Neural crest cell (in vitro differentiated cells): ENCODE results near the gene SMOC2. TPM values are rescaled to one million over a fixed set of nuclear protein-coding genes. Genes with fewer than 3 reads are reported as not detected.
"Not testable (repeated sequence)": the region's sequence is repeated elsewhere in the genome, so short reads cannot be mapped to it uniquely, and the experiment has no call there.

Experiments used
- DNase-seq: peaks from one replicate; pipeline ENCODE4 v3.0.0; 2021; ENCODE audit warnings: low read depth, mixed read lengths, low spot score
- H3K27ac Mint-ChIP-seq: one replicate; pipeline ENCODE4 v1.8.0; 2021; ENCODE audit warnings: mild to moderate bottlenecking, mixed read lengths; ENCODE audit not compliant: unreplicated experiment
- H3K27me3 Mint-ChIP-seq: 2 replicates; pipeline ENCODE4 v1.8.0; 2021; ENCODE audit warnings: low read depth, mild to moderate bottlenecking, mixed read lengths
- H3K36me3 Mint-ChIP-seq: 2 replicates; pipeline ENCODE4 v1.8.0; 2021; ENCODE audit warnings: low read depth, mild to moderate bottlenecking, mixed read lengths
- H3K4me1 Mint-ChIP-seq: 2 replicates; pipeline ENCODE4 v1.8.0; 2021; ENCODE audit warnings: mixed read lengths
- H3K4me3 Mint-ChIP-seq: one replicate; pipeline ENCODE4 v1.8.0; 2021; ENCODE audit warnings: mild to moderate bottlenecking, mixed read lengths
- H3K9me3 Mint-ChIP-seq: 2 replicates; pipeline ENCODE4 v1.8.0; 2021; ENCODE audit warnings: mixed read lengths
- CTCF ChIP-seq: fragments of 200-600 bp; sonication (generic); conservative IDR thresholded peaks from 2 replicates; pipeline ENCODE4 v1.5.0; 2021; ENCODE audit warnings: antibody characterized with exemption, mild to moderate bottlenecking
- total RNA-seq: library from RNA; stranded (reverse); gene quantifications from 2 replicates; pipeline ENCODE4 v1.2.1, GENCODE V29; 2021

Gene SMOC2
- total RNA-seq, 1 donor from 2014 or later, result 0.23 TPM

- H3K27me3 Mint-ChIP-seq, result no peaks in the 10 kb centered on the region
- no peak overlapping the region for H3K4me3 Mint-ChIP-seq
- no peaks in the 10 kb centered on the region for H3K9me3 Mint-ChIP-seq
- no peak for DNase-seq
- no peak for TF ChIP-seq CTCF
- no peak overlapping the region for H3K27ac Mint-ChIP-seq
- peaks cover 5% of the 10 kb centered on the region for H3K4me1 Mint-ChIP-seq
- no peaks in the 10 kb centered on the region for H3K36me3 Mint-ChIP-seq
Measured at GRCh38 chr6:168704678-168705077, 263.7 kb downstream of the SMOC2 start.

- not testable (repeated sequence) for H3K9me3 Mint-ChIP-seq, H3K36me3 Mint-ChIP-seq, DNase-seq, H3K27me3 Mint-ChIP-seq, H3K4me3 Mint-ChIP-seq, H3K27ac Mint-ChIP-seq, H3K4me1 Mint-ChIP-seq
Measured at GRCh38 chr6:168705271-168705670, 264.3 kb downstream of the SMOC2 start.

- no peak for DNase-seq
- H3K27ac Mint-ChIP-seq, result no peak overlapping the region
- no peak for TF ChIP-seq CTCF
- no peaks in the 10 kb centered on the region for H3K27me3 Mint-ChIP-seq
- peaks cover 5% of the 10 kb centered on the region for H3K4me1 Mint-ChIP-seq
- H3K36me3 Mint-ChIP-seq, result no peaks in the 10 kb centered on the region
- H3K9me3 Mint-ChIP-seq, result no peaks in the 10 kb centered on the region
- H3K4me3 Mint-ChIP-seq, result no peak overlapping the region
Measured at GRCh38 chr6:168706471-168707177, 265.6 kb downstream of the SMOC2 start.

- Mint-ChIP-seq H3K4me1 (peaks cover 5% of the 10 kb centered on the region), H3K27ac (no peak overlapping the region), H3K27me3 (no peaks in the 10 kb centered on the region), H3K4me3 (no peak overlapping the region), H3K36me3 (no peaks in the 10 kb centered on the region), H3K9me3 (peaks cover 3% of the 10 kb centered on the region)
- DNase-seq, result no peak
- no peak for TF ChIP-seq CTCF
Measured at GRCh38 chr6:168708526-168708925, 267.5 kb downstream of the SMOC2 start.

GRCh38 chr6:168708984-168709383 is 268.0 kb downstream of the SMOC2 start:
- DNase-seq, result no peak
- peaks cover 3% of the 10 kb centered on the region for H3K9me3 Mint-ChIP-seq
- no peak overlapping the region for H3K27ac Mint-ChIP-seq
- peaks cover 5% of the 10 kb centered on the region for H3K4me1 Mint-ChIP-seq
- H3K4me3 Mint-ChIP-seq, result no peak overlapping the region
- no peaks in the 10 kb centered on the region for H3K36me3 Mint-ChIP-seq
- TF ChIP-seq CTCF, result no peak
- no peaks in the 10 kb centered on the region for H3K27me3 Mint-ChIP-seq

GRCh38 chr6:168709390-168709789 is 268.4 kb downstream of the SMOC2 start:
- Mint-ChIP-seq H3K27me3 (no peaks in the 10 kb centered on the region), H3K4me3 (no peak overlapping the region), H3K27ac (peak overlapping the region; percentile 84), H3K4me1 (peaks cover 3% of the 10 kb centered on the region), H3K9me3 (peaks cover 3% of the 10 kb centered on the region), H3K36me3 (no peaks in the 10 kb centered on the region)
- DNase-seq, result no peak
- no peak for TF ChIP-seq CTCF
